Breast epithelium (tissue), 4 donors: Measurements from ENCODE around the gene NEURL1. TPM values are rescaled to one million over a fixed set of nuclear protein-coding genes. Genes with fewer than 3 reads are reported as not detected.
A peak's percentile ranks its signal among the peaks of the same experiment; 100 is the strongest.
"Not testable (repeated sequence)": the region's sequence is repeated elsewhere in the genome, so short reads cannot be mapped to it uniquely, and the experiment has no call there.

Experiments used
- DNase-seq, 2 donors: peaks; one replicate each; pipeline ENCODE4 v3.0.0-alpha.2; 2019; ENCODE audit warnings: low spot score in 2 of 2
- H3K27ac ChIP-seq, 2 donors: fragments of 200-600 bp; sonication (generic) in 1 of 2; one replicate each; pipeline ENCODE4 v1.5.1; 2016 to 2019; ENCODE audit warnings: mild to moderate bottlenecking in 1 of 2
- H3K27me3 ChIP-seq, 2 donors: fragments of 200-600 bp; sonication (generic) in 1 of 2; one replicate each; pipeline versions ENCODE4 v1.5.1 to v1.6.0; 2017 to 2019; ENCODE audit warnings: control low read depth in 1 of 2, mild to moderate bottlenecking in 1 of 2
- H3K36me3 ChIP-seq: fragments of 200-600 bp; one replicate; pipeline ENCODE4 v1.5.1; 2019
- H3K4me1 ChIP-seq, 2 donors: fragments of 200-600 bp; sonication (generic); one replicate each; pipeline ENCODE4 v1.5.1; 2016 to 2019; ENCODE audit warnings: control low read depth in 1 of 2
- H3K4me3 ChIP-seq, 3 donors: fragments of 200-600 bp; sonication (generic); 1 replicate in 2 of 3; 2 replicates in 1 of 3; pipeline ENCODE4 v1.5.1; 2016 to 2019; ENCODE audit warnings: mild to moderate bottlenecking in 3 of 3, moderate library complexity in 2 of 3
- H3K9me3 ChIP-seq, 2 donors: fragments of 200-600 bp; sonication (generic) in 1 of 2; one replicate each; pipeline ENCODE4 v1.5.1; 2016 to 2019; ENCODE audit warnings: control low read depth in 1 of 2
- POLR2A ChIP-seq: fragments of 450-650 bp; IDR thresholded peaks from one replicate; pipeline ENCODE4 v1.6.1; 2016; ENCODE audit warnings: antibody characterized with exemption, mild to moderate bottlenecking, moderate library complexity
- POLR2AphosphoS5 ChIP-seq, 3 donors: sonication (generic); formaldehyde crosslinking; IDR thresholded peaks; one replicate each; pipeline ENCODE4 v1.6.1; 2017; ENCODE audit warnings: antibody characterized with exemption in 3 of 3
- intact Hi-C: fragments of 100-400 bp; cut with DNase I; formaldehyde crosslinking; loops from one replicate; pipeline ENCODE4 v1.15.1; 2023; ENCODE audit warnings: low total_unique reads
- total RNA-seq, 3 donors: library from RNA; depleted of rRNA; stranded (reverse); fragments of >200 nt; gene quantifications; one replicate each; pipeline ENCODE4 v1.1.0, GENCODE V29; 2016
- TF ChIP-seq, protein P1 (sequence below), 3 donors: fragments of 450-650 bp; IDR thresholded peaks; one replicate each; pipeline ENCODE4 v1.5.1; 2016 to 2017; ENCODE audit warnings: antibody characterized with exemption in 3 of 3, mild to moderate bottlenecking in 3 of 3, moderate library complexity in 3 of 3

The NEURL1 gene
- total RNA-seq, 3 donors from 2014 or later, result 0.16 to 1.5 (median 0.33) TPM

- H3K36me3 ChIP-seq, result no peaks in the 10 kb centered on the region
- no peak overlapping the region for H3K4me3 ChIP-seq
- no peaks in the 10 kb centered on the region for H3K9me3 ChIP-seq
- no peaks in the 10 kb centered on the region for H3K4me1 ChIP-seq
- H3K27me3 ChIP-seq, result no peaks in the 10 kb centered on the region
- intact Hi-C loops, result no loop called here
- H3K27ac ChIP-seq, result no peak overlapping the region
- no peak for DNase-seq
- TF ChIP-seq, protein P1, sequence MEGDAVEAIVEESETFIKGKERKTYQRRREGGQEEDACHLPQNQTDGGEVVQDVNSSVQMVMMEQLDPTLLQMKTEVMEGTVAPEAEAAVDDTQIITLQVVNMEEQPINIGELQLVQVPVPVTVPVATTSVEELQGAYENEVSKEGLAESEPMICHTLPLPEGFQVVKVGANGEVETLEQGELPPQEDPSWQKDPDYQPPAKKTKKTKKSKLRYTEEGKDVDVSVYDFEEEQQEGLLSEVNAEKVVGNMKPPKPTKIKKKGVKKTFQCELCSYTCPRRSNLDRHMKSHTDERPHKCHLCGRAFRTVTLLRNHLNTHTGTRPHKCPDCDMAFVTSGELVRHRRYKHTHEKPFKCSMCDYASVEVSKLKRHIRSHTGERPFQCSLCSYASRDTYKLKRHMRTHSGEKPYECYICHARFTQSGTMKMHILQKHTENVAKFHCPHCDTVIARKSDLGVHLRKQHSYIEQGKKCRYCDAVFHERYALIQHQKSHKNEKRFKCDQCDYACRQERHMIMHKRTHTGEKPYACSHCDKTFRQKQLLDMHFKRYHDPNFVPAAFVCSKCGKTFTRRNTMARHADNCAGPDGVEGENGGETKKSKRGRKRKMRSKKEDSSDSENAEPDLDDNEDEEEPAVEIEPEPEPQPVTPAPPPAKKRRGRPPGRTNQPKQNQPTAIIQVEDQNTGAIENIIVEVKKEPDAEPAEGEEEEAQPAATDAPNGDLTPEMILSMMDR (IDR thresholded peaks at IDR 0.05), result no peak
- TF ChIP-seq POLR2A (no peak), POLR2AphosphoS5 (IDR thresholded peaks at IDR 0.05) (no peak)
Observed at GRCh38 chr10:103514244-103514643, 20.7 kb downstream of the NEURL1 start.

GRCh38 chr10:103517234-103518085, 24.0 kb downstream of the NEURL1 start:
- peak in 1 of 2 donors; percentile 12 for DNase-seq
- intact Hi-C loops, result no loop called here
- no peaks in the 10 kb centered on the region for H3K4me1 ChIP-seq
- H3K4me3 ChIP-seq, result no peak overlapping the region
- no peaks in the 10 kb centered on the region for H3K27me3 ChIP-seq
- no peak overlapping the region for H3K27ac ChIP-seq
- no peaks in the 10 kb centered on the region for H3K36me3 ChIP-seq
- TF ChIP-seq POLR2AphosphoS5 (IDR thresholded peaks at IDR 0.05) (no peak), POLR2A (no peak)
- TF ChIP-seq, protein P1 (IDR thresholded peaks at IDR 0.05), result no peak
- no peaks in the 10 kb centered on the region for H3K9me3 ChIP-seq

- no peak for DNase-seq
- Histone ChIP-seq H3K27ac (no peak overlapping the region), H3K9me3 (no peaks in the 10 kb centered on the region), H3K4me1 (no peaks in the 10 kb centered on the region), H3K27me3 (no peaks in the 10 kb centered on the region), H3K4me3 (no peak overlapping the region), H3K36me3 (no peaks in the 10 kb centered on the region)
- TF ChIP-seq POLR2A (no peak), POLR2AphosphoS5 (IDR thresholded peaks at IDR 0.05) (no peak)
- TF ChIP-seq, protein P1 (IDR thresholded peaks at IDR 0.05), result no peak
- intact Hi-C loops, result no loop called here
Observed at GRCh38 chr10:103519798-103520197, 26.3 kb downstream of the NEURL1 start.

GRCh38 chr10:103522006-103522405, 28.5 kb downstream of the NEURL1 start:
- H3K9me3 ChIP-seq, H3K4me1 ChIP-seq, H3K27me3 ChIP-seq, H3K27ac ChIP-seq, H3K36me3 ChIP-seq, H3K4me3 ChIP-seq, intact Hi-C loops: not testable (repeated sequence)
- peak in 1 of 2 donors; percentile 15 for DNase-seq

- Histone ChIP-seq H3K36me3 (no peaks in the 10 kb centered on the region), H3K27me3 (no peaks in the 10 kb centered on the region), H3K9me3 (no peaks in the 10 kb centered on the region), H3K27ac (no peak overlapping the region), H3K4me3 (no peak overlapping the region), H3K4me1 (no peaks in the 10 kb centered on the region)
- intact Hi-C loops, result no loop called here
- no peak for DNase-seq
- TF ChIP-seq POLR2A, result no peak
- TF ChIP-seq POLR2AphosphoS5 (IDR thresholded peaks at IDR 0.05), result no peak
- TF ChIP-seq, protein P1 (IDR thresholded peaks at IDR 0.05), result no peak
Observed at GRCh38 chr10:103523683-103524082, 30.2 kb downstream of the NEURL1 start.
